H1 (cell line): Measurements from ENCODE around the gene RHBG. TPM values are rescaled to one million over a fixed set of nuclear protein-coding genes. Genes with fewer than 3 reads are reported as not detected.
"Not testable (repeated sequence)": the region's sequence is repeated elsewhere in the genome, so short reads cannot be mapped to it uniquely, and the experiment has no call there.

Source experiments
- CTCF ChIA-PET: fragments of 300-600 bp; sonication (Branson Sonifier 250); formaldehyde crosslinking; loops from one replicate; lab custom pipeline; 2021; ENCODE audit not compliant: partially characterized antibody; lab: Charles Lee
- POLR2A ChIA-PET: fragments of 300-600 bp; sonication (Branson Sonifier 250); formaldehyde crosslinking; loops from one replicate; lab custom pipeline; 2021; ENCODE audit warnings: inconsistent platforms; ENCODE audit not compliant: partially characterized antibody; lab: Charles Lee
- DNase-seq, 2 experiments: peaks; one replicate each; pipeline versions ENCODE4 v3.0.0 to v3.0.0-alpha.2; 2010 to 2022; ENCODE audit warnings: low spot score in 2 of 2, low read depth in 1 of 2, mixed read lengths in 1 of 2
- FAIRE-seq: peaks from 2 replicates; lab custom pipeline; 2011; peaks lifted over from hg19 to GRCh38; lab: Jason Lieb, UNC
- H2AFZ ChIP-seq: 2 replicates; pipeline ENCODE4 v1.8.1; 2012; ENCODE audit warnings: low read length, inconsistent platforms
- H2AK5ac ChIP-seq: 2 replicates; pipeline ENCODE4 v1.6.1; 2013; ENCODE audit warnings: low read depth, low read length
- H2BK120ac ChIP-seq: replicated peaks from 2 replicates; pipeline ENCODE3; 2013; ENCODE audit warnings: low read depth, low read length, inconsistent platforms
- H2BK12ac ChIP-seq: 2 replicates; pipeline ENCODE4 v1.6.1; 2013; ENCODE audit warnings: low read depth, low read length
- H2BK15ac ChIP-seq: 2 replicates; pipeline ENCODE4 v1.6.1; 2013; ENCODE audit warnings: low read length
- H2BK20ac ChIP-seq: 2 replicates; pipeline ENCODE4 v1.6.1; 2013; ENCODE audit warnings: low read length
- H2BK5ac ChIP-seq: 2 replicates; pipeline ENCODE4 v1.6.1; 2013; ENCODE audit warnings: low read depth, low read length
- H3K14ac ChIP-seq: 2 replicates; pipeline ENCODE4 v1.6.1; 2013; ENCODE audit warnings: inconsistent platforms; ENCODE audit not compliant: insufficient read length
- H3K18ac ChIP-seq: 2 replicates; pipeline ENCODE4 v1.6.1; 2013; ENCODE audit warnings: low read length; ENCODE audit errors: extremely low read depth
- H3K23ac ChIP-seq: 2 replicates; pipeline ENCODE4 v1.6.1; 2013; ENCODE audit warnings: inconsistent platforms; ENCODE audit not compliant: insufficient read length
- H3K23me2 ChIP-seq: 2 replicates; pipeline ENCODE4 v1.6.1; 2013; ENCODE audit warnings: low read depth, low read length
- H3K27ac ChIP-seq: 2 replicates; pipeline ENCODE4 v1.6.1; 2011; ENCODE audit warnings: low read depth, low read length, inconsistent platforms
- H3K27me3 ChIP-seq, 4 experiments: replicated peaks in 1 of 4; 1 replicate in 1 of 4; 2 replicates in 3 of 4; pipeline versions ENCODE4 v1.6.1 to v1.8.1; 2011 to 2013; ENCODE audit warnings: low read length in 3 of 4, mild to moderate bottlenecking in 3 of 4, inconsistent platforms in 2 of 4, mixed read lengths in 2 of 4, moderate library complexity in 1 of 4; ENCODE audit not compliant: control insufficient read depth in 3 of 4, insufficient read depth in 3 of 4; ENCODE audit errors: extremely low read depth in 1 of 4
- H3K36me3 ChIP-seq, 4 experiments: 2 replicates each; pipeline versions ENCODE4 v1.6.1 to v1.8.1; 2011 to 2013; ENCODE audit warnings: mild to moderate bottlenecking in 4 of 4, low read length in 3 of 4, moderate library complexity in 2 of 4, control low read depth in 1 of 4, inconsistent platforms in 1 of 4; ENCODE audit not compliant: insufficient read depth in 4 of 4, control insufficient read depth in 2 of 4
- H3K4ac ChIP-seq: replicated peaks from 2 replicates; pipeline ENCODE3; 2013; ENCODE audit warnings: low read length, low read depth, mixed read lengths, inconsistent platforms; ENCODE audit not compliant: insufficient read length
- H3K4me1 ChIP-seq, 4 experiments: replicated peaks in 1 of 4; 1 replicate in 1 of 4; 2 replicates in 3 of 4; pipeline versions ENCODE4 v1.6.1 to v1.8.1; 2011 to 2013; ENCODE audit warnings: low read length in 3 of 4, inconsistent platforms in 2 of 4, mixed read lengths in 1 of 4; ENCODE audit not compliant: insufficient read depth in 4 of 4, control insufficient read depth in 3 of 4
- H3K4me2 ChIP-seq, 2 experiments: 2 replicates each; pipeline versions ENCODE4 v1.6.1 to v1.8.1; 2011 to 2013; ENCODE audit warnings: low read depth in 2 of 2, low read length in 2 of 2, control low read depth in 1 of 2, inconsistent platforms in 1 of 2, mild to moderate bottlenecking in 1 of 2; ENCODE audit not compliant: insufficient read depth in 1 of 2
- H3K4me3 ChIP-seq, 4 experiments: fragments of 200-600, 300-600 bp in 1 of 4; sonication (generic), shearing (Covaris generic), sonication (Bioruptor Twin) in 1 of 4; 2 replicates each; pipeline versions ENCODE4 v1.5.1 to v1.8.1; 2011 to 2016; ENCODE audit warnings: low read length in 4 of 4, low read depth in 3 of 4, control low read depth in 2 of 4, inconsistent platforms in 2 of 4, mild to moderate bottlenecking in 2 of 4, mixed read lengths in 1 of 4, moderate library complexity in 1 of 4; ENCODE audit not compliant: insufficient read depth in 2 of 4; ENCODE audit errors: extremely low read depth in 1 of 4
- H3K56ac ChIP-seq: replicated peaks from 2 replicates; pipeline ENCODE3; 2013; ENCODE audit warnings: low read depth, mild to moderate bottlenecking, mixed read lengths, low read length, inconsistent platforms; ENCODE audit not compliant: insufficient read length
- H3K79me1 ChIP-seq: 2 replicates; pipeline ENCODE4 v1.6.1; 2013; ENCODE audit warnings: low read depth, low read length, control low read depth
- H3K79me2 ChIP-seq, 2 experiments: 2 replicates each; pipeline versions ENCODE4 v1.6.1 to v1.8.1; 2012 to 2013; ENCODE audit warnings: low read length in 2 of 2, mild to moderate bottlenecking in 2 of 2, inconsistent platforms in 1 of 2; ENCODE audit not compliant: insufficient read depth in 2 of 2, control insufficient read depth in 1 of 2
- H3K9ac ChIP-seq, 4 experiments: replicated peaks in 1 of 4; 1 replicate in 1 of 4; 2 replicates in 3 of 4; pipeline versions ENCODE4 v1.6.1 to v1.8.1; 2011 to 2013; ENCODE audit warnings: low read depth in 3 of 4, low read length in 3 of 4, control low read depth in 2 of 4, mild to moderate bottlenecking in 2 of 4, moderate library complexity in 2 of 4, inconsistent platforms in 1 of 4; ENCODE audit errors: extremely low read depth in 1 of 4
- H3K9me3 ChIP-seq, 2 experiments: 2 replicates each; pipeline versions ENCODE4 v1.6.1 to v1.8.1; 2012 to 2013; ENCODE audit warnings: mild to moderate bottlenecking in 2 of 2, moderate library complexity in 2 of 2, control low read depth in 1 of 2, inconsistent platforms in 1 of 2, low read depth in 1 of 2, low read length in 1 of 2, mixed read lengths in 1 of 2; ENCODE audit not compliant: insufficient read depth in 2 of 2
- H4K20me1 ChIP-seq, 2 experiments: replicated peaks in 1 of 2; 2 replicates each; pipeline versions ENCODE3 to v1.8.1; 2011 to 2013; ENCODE audit warnings: inconsistent platforms in 2 of 2, low read length in 2 of 2, mild to moderate bottlenecking in 1 of 2; ENCODE audit not compliant: insufficient read depth in 2 of 2, control insufficient read depth in 1 of 2
- H4K5ac ChIP-seq: 2 replicates; pipeline ENCODE4 v1.6.1; 2013; ENCODE audit warnings: low read length, low read depth, mixed read lengths, inconsistent platforms; ENCODE audit not compliant: insufficient read length
- H4K8ac ChIP-seq: 2 replicates; pipeline ENCODE4 v1.8.0; 2013; ENCODE audit warnings: mild to moderate bottlenecking, moderate library complexity, low read length, inconsistent platforms; ENCODE audit not compliant: insufficient read depth; ENCODE audit errors: extremely low read depth
- H4K91ac ChIP-seq: replicated peaks from 2 replicates; pipeline ENCODE3; 2013; ENCODE audit warnings: low read length, mixed read lengths, inconsistent platforms; ENCODE audit not compliant: insufficient read length
- WGBS, 2 experiments: shearing (Covaris generic) in 1 of 2; methylation state at CpG; one replicate each; pipeline versions ENCODE4 v1.1.6 to v1.1.7; 2013 to 2015; ENCODE audit warnings: low lambda C conversion rate in 2 of 2, mixed read lengths in 2 of 2, inconsistent platforms in 1 of 2, low coverage in 1 of 2, missing lambda C conversion rate in 1 of 2; ENCODE audit not compliant: insufficient replicate concordance in 2 of 2, insufficient coverage in 1 of 2, insufficient read length in 1 of 2; ENCODE audit errors: extremely low coverage in 1 of 2, missing lambda C conversion rate in 1 of 2; 5-methylcytosine and 5-hydroxymethylcytosine counted together
- polyA plus RNA-seq, 7 experiments: library from polyadenylated mRNA; depleted of rRNA in 3 of 7; stranded (reverse) in 5 of 7; unstranded in 2 of 7; fragments of >200 nt in 5 of 7; fragments of 200-250 nt in 2 of 7; gene quantifications; 1 replicate in 5 of 7; 2 replicates in 1 of 7; 4 replicates in 1 of 7; pipeline versions ENCODE4 v1.2.1 to v1.2.3, GENCODE V29; 2011 to 2013; ENCODE audit warnings: missing spikeins in 2 of 7, mixed read lengths in 2 of 7
- total RNA-seq: library from RNA; stranded (reverse); fragmentation: NEBNext Ultra II Directional; extraction: Animal tissue kit (Norgen Biotek cat#: 25700); gene quantifications from 2 replicates; pipeline ENCODE4 v1.2.1, GENCODE V29; 2021

RHBG gene
- total and polyA plus RNA-seq, 2 of the 8 experiments (the other 6 are each of a cell fraction or from before 2014, with no cell fraction given) = 2.6 to 2.7 TPM

GRCh38 chr1:156323179-156323578 lies 45.8 kb upstream of the RHBG start:
- peaks cover 47 to 80% (median 64%) of the 10 kb centered on the region in 4 experiments for H3K36me3 ChIP-seq

More at GRCh38 chr1:156323179-156323578, 45.8 kb upstream of the RHBG start:
- H2BK15ac ChIP-seq, H3K18ac ChIP-seq, H3K4me3 ChIP-seq, H3K23ac ChIP-seq, H2AFZ ChIP-seq, H3K79me1 ChIP-seq, H2BK12ac ChIP-seq, H3K23me2 ChIP-seq, H4K8ac ChIP-seq, H3K9me3 ChIP-seq, H3K9ac ChIP-seq, H3K4me1 ChIP-seq, H3K14ac ChIP-seq, H3K4me2 ChIP-seq, H2AK5ac ChIP-seq, H3K4ac ChIP-seq, H2BK5ac ChIP-seq, H4K91ac ChIP-seq, H4K20me1 ChIP-seq, H3K27ac ChIP-seq, FAIRE-seq, H2BK120ac ChIP-seq, DNase-seq, H3K27me3 ChIP-seq, H2BK20ac ChIP-seq, H4K5ac ChIP-seq, H3K79me2 ChIP-seq, H3K56ac ChIP-seq: not testable (repeated sequence)
- WGBS, 2 experiments = 95% methylated on average over 8 of the region's 9 CpGs; no CpG with 5 or more reads in 1 of the 2 experiments
- ChIA-PET POLR2A (interaction anchor here (1.0 to 1.9 kb wide), 8 partner anchors 10 to 76 kb away, joined by 3 to 8 read pairs (median 4); partner anchors contain the start of genes CCT3, PAQR6 and TSACC), CTCF (interaction anchor here (0.7 to 1.5 kb wide), 3 partner anchors 14 to 158 kb away, joined by 3 to 4 read pairs (median 3); no protein-coding TSS in a partner anchor)
